Measurements from ENCODE around the gene CORO1C.

DNA sequence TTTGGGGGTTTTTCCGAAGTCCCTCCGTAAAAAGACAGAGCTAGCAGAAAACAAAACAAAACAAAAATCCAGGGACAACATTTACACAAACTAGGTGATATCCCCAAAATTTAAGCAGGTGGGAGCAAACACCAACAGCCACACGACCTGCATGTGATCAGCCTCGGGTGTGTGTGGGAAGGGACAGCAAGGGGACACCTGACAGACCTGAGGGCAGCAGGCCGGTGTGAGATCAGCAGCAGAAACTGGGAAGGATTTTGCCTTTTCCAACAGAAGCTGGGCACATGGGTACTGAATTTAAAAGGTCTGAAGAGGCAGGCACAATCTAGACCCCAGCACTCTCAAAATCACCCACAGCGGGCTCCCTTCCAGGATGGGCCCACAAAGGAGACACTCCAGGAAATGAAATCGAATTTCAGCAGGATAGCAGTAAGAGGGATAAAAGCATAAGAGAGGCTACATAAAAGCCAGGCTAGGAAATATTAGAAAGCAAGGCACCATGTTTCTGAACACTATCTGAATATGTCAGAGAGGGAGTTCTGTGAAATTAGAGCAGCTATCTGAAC, 61.2 kb downstream of the CORO1C start:
- TF ChIP-seq, protein P1, sequence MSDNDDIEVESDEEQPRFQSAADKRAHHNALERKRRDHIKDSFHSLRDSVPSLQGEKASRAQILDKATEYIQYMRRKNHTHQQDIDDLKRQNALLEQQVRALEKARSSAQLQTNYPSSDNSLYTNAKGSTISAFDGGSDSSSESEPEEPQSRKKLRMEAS (IDR thresholded peaks at IDR 0.05; ENCODE audit: insufficient read depth, insufficient read length), result no peak
- TF ChIP-seq, protein P2, sequence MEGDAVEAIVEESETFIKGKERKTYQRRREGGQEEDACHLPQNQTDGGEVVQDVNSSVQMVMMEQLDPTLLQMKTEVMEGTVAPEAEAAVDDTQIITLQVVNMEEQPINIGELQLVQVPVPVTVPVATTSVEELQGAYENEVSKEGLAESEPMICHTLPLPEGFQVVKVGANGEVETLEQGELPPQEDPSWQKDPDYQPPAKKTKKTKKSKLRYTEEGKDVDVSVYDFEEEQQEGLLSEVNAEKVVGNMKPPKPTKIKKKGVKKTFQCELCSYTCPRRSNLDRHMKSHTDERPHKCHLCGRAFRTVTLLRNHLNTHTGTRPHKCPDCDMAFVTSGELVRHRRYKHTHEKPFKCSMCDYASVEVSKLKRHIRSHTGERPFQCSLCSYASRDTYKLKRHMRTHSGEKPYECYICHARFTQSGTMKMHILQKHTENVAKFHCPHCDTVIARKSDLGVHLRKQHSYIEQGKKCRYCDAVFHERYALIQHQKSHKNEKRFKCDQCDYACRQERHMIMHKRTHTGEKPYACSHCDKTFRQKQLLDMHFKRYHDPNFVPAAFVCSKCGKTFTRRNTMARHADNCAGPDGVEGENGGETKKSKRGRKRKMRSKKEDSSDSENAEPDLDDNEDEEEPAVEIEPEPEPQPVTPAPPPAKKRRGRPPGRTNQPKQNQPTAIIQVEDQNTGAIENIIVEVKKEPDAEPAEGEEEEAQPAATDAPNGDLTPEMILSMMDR (IDR thresholded peaks at IDR 0.05; ENCODE audit: extremely low read depth in 1 of 2, insufficient read depth in 1 of 2, low read depth in 1 of 2, low read length in 2 of 2), result no peak
- TF ChIP-seq POLR2AphosphoS5 (IDR thresholded peaks at IDR 0.05; ENCODE audit: insufficient read depth, low read depth, low read length), result no peak

All from endothelial cell of umbilical vein (primary cell).